Right lobe of liver (tissue), 4 donors: Measurements from ENCODE around the gene DOK6.

ENCODE experiments used
- POLR2A ChIP-seq: fragments of 450-650 bp; IDR thresholded peaks from one replicate; pipeline ENCODE4 v1.6.1; 2017; ENCODE audit warnings: antibody characterized with exemption, mild to moderate bottlenecking
- TF ChIP-seq, protein P1 (sequence below), 4 donors: fragments of 200-600 bp in 3 of 4; fragments of 450-650 bp in 1 of 4; IDR thresholded peaks; one replicate each; pipeline versions ENCODE4 v1.5.1 to v1.8.0; 2016 to 2022; ENCODE audit warnings: antibody characterized with exemption in 4 of 4, mild to moderate bottlenecking in 2 of 4
- donor health status: DM: no; HTN: no; CAD: no.
- donor health status: DM: no; HTN: no; CAD: no.
- donor health status: DM: no; HTN: yes; CAD: no.

DNA sequence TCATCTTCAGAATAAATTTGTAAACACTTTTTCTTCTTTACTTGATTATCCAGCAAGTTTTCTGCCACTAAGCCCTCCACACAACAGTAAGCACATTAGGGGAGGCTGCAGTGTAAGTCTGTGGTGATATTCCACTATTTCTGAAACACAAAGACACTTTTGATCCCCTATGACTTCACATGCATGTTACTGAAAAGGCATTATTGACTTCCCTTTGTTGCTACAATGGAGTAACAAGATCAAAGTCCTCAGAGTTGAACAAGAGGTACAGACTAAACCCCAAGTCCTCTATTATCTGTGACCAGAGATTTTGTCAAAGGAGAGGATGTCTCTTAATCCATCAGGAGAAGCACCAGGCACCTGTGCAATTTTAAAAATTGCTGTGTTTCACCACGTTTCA lies 389.1 kb downstream of the DOK6 start:
- TF ChIP-seq, protein P1, sequence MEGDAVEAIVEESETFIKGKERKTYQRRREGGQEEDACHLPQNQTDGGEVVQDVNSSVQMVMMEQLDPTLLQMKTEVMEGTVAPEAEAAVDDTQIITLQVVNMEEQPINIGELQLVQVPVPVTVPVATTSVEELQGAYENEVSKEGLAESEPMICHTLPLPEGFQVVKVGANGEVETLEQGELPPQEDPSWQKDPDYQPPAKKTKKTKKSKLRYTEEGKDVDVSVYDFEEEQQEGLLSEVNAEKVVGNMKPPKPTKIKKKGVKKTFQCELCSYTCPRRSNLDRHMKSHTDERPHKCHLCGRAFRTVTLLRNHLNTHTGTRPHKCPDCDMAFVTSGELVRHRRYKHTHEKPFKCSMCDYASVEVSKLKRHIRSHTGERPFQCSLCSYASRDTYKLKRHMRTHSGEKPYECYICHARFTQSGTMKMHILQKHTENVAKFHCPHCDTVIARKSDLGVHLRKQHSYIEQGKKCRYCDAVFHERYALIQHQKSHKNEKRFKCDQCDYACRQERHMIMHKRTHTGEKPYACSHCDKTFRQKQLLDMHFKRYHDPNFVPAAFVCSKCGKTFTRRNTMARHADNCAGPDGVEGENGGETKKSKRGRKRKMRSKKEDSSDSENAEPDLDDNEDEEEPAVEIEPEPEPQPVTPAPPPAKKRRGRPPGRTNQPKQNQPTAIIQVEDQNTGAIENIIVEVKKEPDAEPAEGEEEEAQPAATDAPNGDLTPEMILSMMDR (IDR thresholded peaks at IDR 0.05) = no peak
- TF ChIP-seq POLR2A = no peak
